Measurements from ENCODE around the gene CCDC192. TPM values are rescaled to one million over a fixed set of nuclear protein-coding genes. Genes with fewer than 3 reads are reported as not detected.

Gene CCDC192
- polyA plus RNA-seq, 3 donors, result not detected

DNA sequence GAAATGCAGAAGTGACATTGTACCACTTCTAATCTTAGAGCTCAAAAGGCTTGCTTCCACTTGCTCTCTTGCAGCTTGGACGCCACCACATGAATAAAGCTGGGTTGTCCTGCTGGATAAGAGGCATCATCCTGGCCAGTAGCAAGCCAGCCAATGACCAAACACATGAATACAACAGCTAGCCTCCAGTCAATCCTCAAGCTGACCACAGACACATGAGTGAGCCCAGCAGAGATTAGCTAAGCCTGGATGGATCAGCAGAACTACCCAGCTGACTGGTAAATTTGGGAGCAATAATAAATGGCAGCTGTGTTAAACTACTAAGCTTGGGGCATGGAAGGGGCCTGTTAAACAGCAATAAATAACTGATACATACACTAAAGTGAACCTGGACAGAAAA lies 259.3 kb downstream of the CCDC192 start:
- intact Hi-C loops (cut with micrococcal nuclease), result no loop called here
- TF ChIP-seq CTCF (IDR thresholded peaks at IDR 0.05), result no peak
- Histone ChIP-seq H3K4me3 (replicated peaks in 1 of 3; ENCODE audit: low read depth in 2 of 3, low read length in 3 of 3) (no peak overlapping the region), H2AFZ (ENCODE audit: insufficient read depth, low read depth, low read length, poor library complexity, severe bottlenecking) (no peak overlapping the region), H3K4me1 (ENCODE audit: control insufficient read depth in 1 of 2, insufficient read depth in 2 of 2, low read length in 2 of 2) (no peaks in the 10 kb centered on the region), H3K36me3 (replicated peaks in 1 of 2; ENCODE audit: control insufficient read depth in 1 of 2, insufficient read depth in 2 of 2, low read length in 2 of 2) (no peaks in the 10 kb centered on the region), H3K4me2 (replicated peaks; ENCODE audit: extremely low read depth, low read length, poor library complexity, severe bottlenecking) (no peak overlapping the region), H4K20me1 (ENCODE audit: insufficient read depth, low read length) (no peaks in the 10 kb centered on the region), H3K9ac (ENCODE audit: insufficient read depth, low read length, poor library complexity, severe bottlenecking) (no peak overlapping the region), H3K27ac (ENCODE audit: low read depth in 1 of 2, low read length in 2 of 2) (no peak overlapping the region), H3K9me3 (replicated peaks in 1 of 2; ENCODE audit: control insufficient read depth in 1 of 2, insufficient read depth in 1 of 2, low read length in 2 of 2) (peaks cover 0 to 11% of the 10 kb centered on the region in 2 donors), H3K79me2 (ENCODE audit: insufficient read depth, low read length) (no peaks in the 10 kb centered on the region), H3K27me3 (ENCODE audit: control insufficient read depth in 2 of 2, insufficient read depth in 2 of 2, low read length in 2 of 2) (no peaks in the 10 kb centered on the region)
- DNase-seq, result no peak
- Mint-ChIP-seq H3K9me3 (peaks cover 0 to 15% (median 6%) of the 10 kb centered on the region in 7 donors), H3K36me3 (peaks cover 0 to 4% of the 10 kb centered on the region in 2 donors), H3K4me1 (peaks cover 17% of the 10 kb centered on the region), H3K4me3 (no peak overlapping the region), H3K27me3 (ENCODE audit: low read depth in 3 of 3) (peaks cover 0 to 2% (median 0%) of the 10 kb centered on the region in 3 donors), H3K27ac (no peak overlapping the region)
- 89% methylated on average over 1 of the region's 1 CpG for WGBS (ENCODE audit: insufficient coverage)

GRCh38 chr5:127963233-127963632 lies 260.0 kb downstream of the CCDC192 start:
- H3K79me2 ChIP-seq (ENCODE audit: insufficient read depth, low read length), result no peaks in the 10 kb centered on the region
- WGBS (ENCODE audit: insufficient coverage), result 80% methylated on average over 1 of the region's 1 CpG
- H3K27me3 Mint-ChIP-seq (ENCODE audit: low read depth in 3 of 3), result peaks cover 0 to 2% (median 0%) of the 10 kb centered on the region in 3 donors
- no peak overlapping the region for H3K4me2 ChIP-seq (replicated peaks; ENCODE audit: extremely low read depth, low read length, poor library complexity, severe bottlenecking)
- H2AFZ ChIP-seq (ENCODE audit: insufficient read depth, low read depth, low read length, poor library complexity, severe bottlenecking), result no peak overlapping the region
- no peaks in the 10 kb centered on the region for H3K27me3 ChIP-seq (ENCODE audit: control insufficient read depth in 2 of 2, insufficient read depth in 2 of 2, low read length in 2 of 2)
- no peak overlapping the region for H3K27ac Mint-ChIP-seq
- H3K9me3 ChIP-seq (replicated peaks in 1 of 2; ENCODE audit: control insufficient read depth in 1 of 2, insufficient read depth in 1 of 2, low read length in 2 of 2), result peaks cover 0 to 11% of the 10 kb centered on the region in 2 donors
- no peaks in the 10 kb centered on the region for H4K20me1 ChIP-seq (ENCODE audit: insufficient read depth, low read length)
- TF ChIP-seq CTCF (IDR thresholded peaks at IDR 0.05), result no peak
- H3K9me3 Mint-ChIP-seq, result peaks cover 0 to 15% (median 6%) of the 10 kb centered on the region in 7 donors
- intact Hi-C loops (cut with micrococcal nuclease), result no loop called here
- DNase-seq, result no peak
- H3K27ac ChIP-seq (ENCODE audit: low read depth in 1 of 2, low read length in 2 of 2), result no peak overlapping the region
- no peak overlapping the region for H3K4me3 Mint-ChIP-seq
- H3K36me3 ChIP-seq (replicated peaks in 1 of 2; ENCODE audit: control insufficient read depth in 1 of 2, insufficient read depth in 2 of 2, low read length in 2 of 2), result no peaks in the 10 kb centered on the region
- H3K4me1 ChIP-seq (ENCODE audit: control insufficient read depth in 1 of 2, insufficient read depth in 2 of 2, low read length in 2 of 2), result no peaks in the 10 kb centered on the region
- H3K9ac ChIP-seq (ENCODE audit: insufficient read depth, low read length, poor library complexity, severe bottlenecking), result no peak overlapping the region
- H3K4me1 Mint-ChIP-seq, result peaks cover 17% of the 10 kb centered on the region
- H3K4me3 ChIP-seq (replicated peaks in 1 of 3; ENCODE audit: low read depth in 2 of 3, low read length in 3 of 3), result no peak overlapping the region
- peaks cover 0 to 4% of the 10 kb centered on the region in 2 donors for H3K36me3 Mint-ChIP-seq
